Lower leg skin (tissue), 4 donors: ENCODE measurements around the gene WDR4. TPM values are rescaled to one million over a fixed set of nuclear protein-coding genes. Genes with fewer than 3 reads are reported as not detected.
"Not testable (repeated sequence)": the region's sequence is repeated elsewhere in the genome, so short reads cannot be mapped to it uniquely, and the experiment has no call there.

ENCODE experiments used
- DNase-seq, 2 donors: peaks; one replicate each; pipeline ENCODE4 v3.0.0-alpha.2; 2019; ENCODE audit warnings: low spot score in 2 of 2
- H3K4me3 ChIP-seq: fragments of 200-600 bp; sonication (generic); 2 replicates; pipeline ENCODE4 v1.5.1; 2017; ENCODE audit warnings: mild to moderate bottlenecking, low read depth; ENCODE audit not compliant: poor library complexity, severe bottlenecking
- CTCF ChIP-seq, 3 donors: fragments of 450-650 bp; IDR thresholded peaks; one replicate each; pipeline ENCODE4 v1.5.1; 2016; ENCODE audit warnings: antibody characterized with exemption in 3 of 3, mild to moderate bottlenecking in 3 of 3, moderate library complexity in 2 of 3
- POLR2A ChIP-seq, 2 donors: fragments of 450-650 bp; IDR thresholded peaks; one replicate each; pipeline ENCODE4 v1.6.1; 2016 to 2017; ENCODE audit warnings: antibody characterized with exemption in 2 of 2, mild to moderate bottlenecking in 1 of 2, moderate library complexity in 1 of 2
- WGBS, 2 donors: methylation state at CpG; one replicate each; pipeline ENCODE4 v1.1.5; 2018; 5-methylcytosine and 5-hydroxymethylcytosine counted together
- intact Hi-C: fragments of 100-400 bp; cut with DNase I; formaldehyde crosslinking; loops from one replicate; pipeline ENCODE4 v1.15.0; 2023; ENCODE audit warnings: low total_unique reads
- total RNA-seq, 4 donors: library from RNA; depleted of rRNA; stranded (reverse); fragments of >200 nt; gene quantifications; one replicate each; pipeline ENCODE4 v1.1.0, GENCODE V29; 2016

The WDR4 gene
- total RNA-seq, 4 donors from 2014 or later, result 10.3 to 17.4 (median 12.0) TPM

- WGBS, 2 donors, result 64 to 67% methylated on average over 14 of the region's 14 CpGs
- TF ChIP-seq CTCF (IDR thresholded peaks at IDR 0.05) (no peak), POLR2A (IDR thresholded peaks at IDR 0.05) (no peak)
- DNase-seq, result no peak
- intact Hi-C loops, result no loop called here
- H3K4me3 ChIP-seq, result no peak overlapping the region
Measured at GRCh38 chr21:42806509-42807140, 72.7 kb downstream of the WDR4 start.

GRCh38 chr21:42801616-42802015 is 77.7 kb downstream of the WDR4 start:
- intact Hi-C loops, H3K4me3 ChIP-seq: not testable (repeated sequence)
- DNase-seq, result peak in 1 of 2 donors; percentile 57
- WGBS, 2 donors, result 71 to 89% methylated on average over 6 of the region's 6 CpGs

GRCh38 chr21:42799948-42800347 is 79.4 kb downstream of the WDR4 start:
- WGBS, 2 donors, result 86 to 87% methylated on average over 5 of the region's 5 CpGs
- DNase-seq, result peak in 1 of 2 donors; percentile 66
- H3K4me3 ChIP-seq, result no peak overlapping the region
- intact Hi-C loops, result no loop called here
- TF ChIP-seq CTCF (IDR thresholded peaks at IDR 0.05) (no peak), POLR2A (IDR thresholded peaks at IDR 0.05) (no peak)

- 62 to 68% methylated on average over 9 of the region's 9 CpGs for WGBS, 2 donors
- no peak overlapping the region for H3K4me3 ChIP-seq
- TF ChIP-seq CTCF (IDR thresholded peaks at IDR 0.05) (no peak), POLR2A (IDR thresholded peaks at IDR 0.05) (no peak)
- intact Hi-C loops, result no loop called here
- no peak for DNase-seq
Measured at GRCh38 chr21:42799516-42799915, 79.8 kb downstream of the WDR4 start.

Other genes with a start within 250 kb of the WDR4 start
- gene PDE9A, start 225.9 kb downstream of the WDR4 start, total RNA-seq, result 10 to 100 TPM in 2 of 4 donors, 1 to 10 TPM in 2; 2.1 to 16.3 (median 9.0) TPM
- gene NDUFV3, start 13.8 kb upstream of the WDR4 start, total RNA-seq, result 10 to 100 TPM; 41.8 to 65.3 (median 60.0) TPM
- not detected for gene ERVH48-1, start 46.1 kb upstream of the WDR4 start, total RNA-seq
- gene PKNOX1, start 95.0 kb upstream of the WDR4 start, total RNA-seq, result 10 to 100 TPM in 2 of 4 donors, 1 to 10 TPM in 2; 4.9 to 13.8 (median 8.8) TPM
- 1 to 10 TPM; 2.6 to 8.2 (median 3.1) TPM for gene CBS, start 196.3 kb upstream of the WDR4 start, total RNA-seq
- 10 to 100 TPM; 19.2 to 57.6 (median 19.5) TPM for gene U2AF1, start 228.0 kb upstream of the WDR4 start, total RNA-seq